Activated CD4-positive, alpha-beta memory T cell treated with anti-CD3 and anti-CD28 coated beads, Interleukin-2, amount 10 ng/mL, durations not matched to agents 7 days and 5 days (primary cell): ENCODE measurements around the gene AMDHD2. TPM values are rescaled to one million over a fixed set of nuclear protein-coding genes. Genes with fewer than 3 reads are reported as not detected.
"Not testable (repeated sequence)": the region's sequence is repeated elsewhere in the genome, so short reads cannot be mapped to it uniquely, and the experiment has no call there.

Experiments used
- CTCF ChIA-PET: fragments of 350-600 bp; sonication (Branson Sonifier 250); formaldehyde crosslinking; loops from one replicate; lab custom pipeline; 2021; ENCODE audit warnings: antibody characterized with exemption, inconsistent platforms; lab: Charles Lee
- POLR2A ChIA-PET: fragments of 350-600 bp; sonication (Branson Sonifier 250); formaldehyde crosslinking; loops from one replicate; lab custom pipeline; 2021; ENCODE audit warnings: antibody characterized with exemption; lab: Charles Lee
- DNase-seq: peaks from one replicate; pipeline ENCODE4 v3.0.0-alpha.2; 2020
- H3K27ac Mint-ChIP-seq: one replicate; pipeline ENCODE4 v1.8.0; 2021; ENCODE audit warnings: mild to moderate bottlenecking, mixed read lengths
- H3K27me3 Mint-ChIP-seq: one replicate; pipeline ENCODE4 v1.8.0; 2021; ENCODE audit warnings: mixed read lengths
- H3K36me3 Mint-ChIP-seq: one replicate; pipeline ENCODE4 v1.8.0; 2021; ENCODE audit warnings: low read depth, mixed read lengths
- H3K4me1 Mint-ChIP-seq: one replicate; pipeline ENCODE4 v1.8.0; 2021; ENCODE audit warnings: mixed read lengths
- H3K4me3 Mint-ChIP-seq: one replicate; pipeline ENCODE4 v1.8.0; 2021; ENCODE audit warnings: mild to moderate bottlenecking, mixed read lengths
- H3K9me3 Mint-ChIP-seq: one replicate; pipeline ENCODE4 v1.8.0; 2021; ENCODE audit warnings: mixed read lengths
- total RNA-seq, 2 experiments: library from RNA; stranded (reverse); gene quantifications; one replicate each; pipeline ENCODE4 v1.2.3, GENCODE V29; 2021

AMDHD2 gene
- total RNA-seq, 2 experiments from 2014 or later: 51.6 to 55.5 TPM

- Mint-ChIP-seq H3K27ac (no peak overlapping the region), H3K9me3 (no peaks in the 10 kb centered on the region), H3K4me3 (peak overlapping the region; percentile 62), H3K27me3 (peaks cover 16% of the 10 kb centered on the region), H3K4me1 (peaks cover 20% of the 10 kb centered on the region), H3K36me3 (no peaks in the 10 kb centered on the region)
- DNase-seq: peak; percentile 53
- CTCF ChIA-PET: interaction anchor here (0.7 to 1.5 kb wide), 7 partner anchors 11 to 245 kb away, joined by 3 to 6 read pairs (median 3); partner anchors contain the start of genes ATP6V0C and TEDC2
- POLR2A ChIA-PET: interaction anchor here (1.3 to 2.1 kb wide), 4 partner anchors 11 to 45 kb away, joined by 4 to 13 read pairs (median 6); partner anchors contain the start of genes AMDHD2 and TEDC2
Measured at GRCh38 chr16:2475413-2476344, 44.5 kb upstream of the AMDHD2 start.

- Mint-ChIP-seq H3K27me3 (peaks cover 15% of the 10 kb centered on the region), H3K36me3 (no peaks in the 10 kb centered on the region), H3K4me1 (peaks cover 20% of the 10 kb centered on the region), H3K9me3 (no peaks in the 10 kb centered on the region), H3K27ac (no peak overlapping the region), H3K4me3 (peak overlapping the region; percentile 56)
- DNase-seq: no peak
- CTCF ChIA-PET: interaction anchor here (1.5 kb wide), 1 partner anchor 25 kb away, joined by 4 read pairs; no protein-coding TSS in a partner anchor
- POLR2A ChIA-PET: interaction anchor here (1.0 kb wide), 1 partner anchor 56 kb away, joined by 3 read pairs; no protein-coding TSS in a partner anchor
Measured at GRCh38 chr16:2476345-2476720, 43.8 kb upstream of the AMDHD2 start.

- peak overlapping the region; percentile 56 for H3K4me3 Mint-ChIP-seq
- no peaks in the 10 kb centered on the region for H3K9me3 Mint-ChIP-seq
- CTCF ChIA-PET: interaction anchor here (1.5 kb wide), 1 partner anchor 24 kb away, joined by 4 read pairs; no protein-coding TSS in a partner anchor
- POLR2A ChIA-PET: interaction anchor here (1.0 kb wide), 1 partner anchor 56 kb away, joined by 3 read pairs; no protein-coding TSS in a partner anchor
- H3K36me3 Mint-ChIP-seq: no peaks in the 10 kb centered on the region
- no peak overlapping the region for H3K27ac Mint-ChIP-seq
- no peak for DNase-seq
- peaks cover 15% of the 10 kb centered on the region for H3K27me3 Mint-ChIP-seq
- peaks cover 20% of the 10 kb centered on the region for H3K4me1 Mint-ChIP-seq
Measured at GRCh38 chr16:2476741-2477140, 43.4 kb upstream of the AMDHD2 start.

GRCh38 chr16:2477327-2477726 is 42.8 kb upstream of the AMDHD2 start:
- DNase-seq: no peak
- Mint-ChIP-seq H3K36me3 (no peaks in the 10 kb centered on the region), H3K27me3 (peaks cover 10% of the 10 kb centered on the region), H3K27ac (no peak overlapping the region), H3K4me1 (peaks cover 20% of the 10 kb centered on the region), H3K9me3 (no peaks in the 10 kb centered on the region), H3K4me3 (no peak overlapping the region)
- ChIA-PET CTCF (interaction anchor here (0.5 to 1.5 kb wide), 2 partner anchors 24 to 1754 kb away, joined by 3 to 4 read pairs; no protein-coding TSS in a partner anchor), POLR2A (interaction anchor here (1.0 to 1.9 kb wide), 2 partner anchors 55 to 209 kb away, joined by 3 to 4 read pairs; partner anchors contain the start of gene RNPS1)

- Mint-ChIP-seq H3K4me3 (no peak overlapping the region), H3K27ac (no peak overlapping the region), H3K36me3 (no peaks in the 10 kb centered on the region), H3K4me1 (peaks cover 14% of the 10 kb centered on the region), H3K9me3 (no peaks in the 10 kb centered on the region), H3K27me3 (peaks cover 1% of the 10 kb centered on the region)
- ChIA-PET POLR2A (interaction anchor here (1.9 kb wide), 1 partner anchor 210 kb away, joined by 4 read pairs; the partner anchor contains the start of gene RNPS1), CTCF (no interaction called here)
- DNase-seq: no peak
Measured at GRCh38 chr16:2478279-2478678, 41.9 kb upstream of the AMDHD2 start.

GRCh38 chr16:2479996-2480395 is 40.2 kb upstream of the AMDHD2 start:
- H3K27ac Mint-ChIP-seq, H3K9me3 Mint-ChIP-seq, POLR2A ChIA-PET, H3K27me3 Mint-ChIP-seq, H3K36me3 Mint-ChIP-seq, CTCF ChIA-PET, H3K4me3 Mint-ChIP-seq, DNase-seq: not testable (repeated sequence)
- H3K4me1 Mint-ChIP-seq: peaks cover 12% of the 10 kb centered on the region

- no peaks in the 10 kb centered on the region for H3K9me3 Mint-ChIP-seq
- no peak overlapping the region for H3K27ac Mint-ChIP-seq
- peaks cover 10% of the 10 kb centered on the region for H3K4me1 Mint-ChIP-seq
- POLR2A ChIA-PET: no interaction called here
- CTCF ChIA-PET: no interaction called here
- H3K4me3 Mint-ChIP-seq: no peak overlapping the region
- no peak for DNase-seq
- no peaks in the 10 kb centered on the region for H3K27me3 Mint-ChIP-seq
- H3K36me3 Mint-ChIP-seq: no peaks in the 10 kb centered on the region
Measured at GRCh38 chr16:2480948-2481347, 39.2 kb upstream of the AMDHD2 start.

- H3K9me3 Mint-ChIP-seq: no peaks in the 10 kb centered on the region
- H3K27me3 Mint-ChIP-seq: no peaks in the 10 kb centered on the region
- DNase-seq: no peak
- ChIA-PET POLR2A (interaction anchor here (1.6 kb wide), 1 partner anchor 32 kb away, joined by 4 read pairs; the partner anchor contains the start of gene ATP6V0C), CTCF (no interaction called here)
- peaks cover 9% of the 10 kb centered on the region for H3K4me1 Mint-ChIP-seq
- no peak overlapping the region for H3K4me3 Mint-ChIP-seq
- no peak overlapping the region for H3K27ac Mint-ChIP-seq
- H3K36me3 Mint-ChIP-seq: no peaks in the 10 kb centered on the region
Measured at GRCh38 chr16:2481676-2482075, 38.5 kb upstream of the AMDHD2 start.

- no peak overlapping the region for H3K4me3 Mint-ChIP-seq
- no peak overlapping the region for H3K27ac Mint-ChIP-seq
- no peaks in the 10 kb centered on the region for H3K9me3 Mint-ChIP-seq
- no peak for DNase-seq
- no peaks in the 10 kb centered on the region for H3K36me3 Mint-ChIP-seq
- POLR2A ChIA-PET: interaction anchor here (1.6 kb wide), 1 partner anchor 31 kb away, joined by 4 read pairs; the partner anchor contains the start of gene ATP6V0C
- peaks cover 12% of the 10 kb centered on the region for H3K4me1 Mint-ChIP-seq
- CTCF ChIA-PET: no interaction called here
- H3K27me3 Mint-ChIP-seq: no peaks in the 10 kb centered on the region
Measured at GRCh38 chr16:2482249-2482648, 37.9 kb upstream of the AMDHD2 start.

- no peak overlapping the region for H3K27ac Mint-ChIP-seq
- POLR2A ChIA-PET: interaction anchor here (1.2 to 1.6 kb wide), 2 partner anchors 31 to 231 kb away, joined by 3 to 4 read pairs; partner anchors contain the start of genes ATP6V0C and ECI1
- H3K27me3 Mint-ChIP-seq: no peaks in the 10 kb centered on the region
- H3K9me3 Mint-ChIP-seq: no peaks in the 10 kb centered on the region
- no peak overlapping the region for H3K4me3 Mint-ChIP-seq
- no peak for DNase-seq
- no peaks in the 10 kb centered on the region for H3K36me3 Mint-ChIP-seq
- CTCF ChIA-PET: no interaction called here
- peaks cover 17% of the 10 kb centered on the region for H3K4me1 Mint-ChIP-seq
Measured at GRCh38 chr16:2482708-2483534, 37.2 kb upstream of the AMDHD2 start.

GRCh38 chr16:2483939-2484897 is 36.0 kb upstream of the AMDHD2 start:
- no peaks in the 10 kb centered on the region for H3K9me3 Mint-ChIP-seq
- H3K27ac Mint-ChIP-seq: no peak overlapping the region
- no peaks in the 10 kb centered on the region for H3K27me3 Mint-ChIP-seq
- no peak for DNase-seq
- H3K4me1 Mint-ChIP-seq: peaks cover 19% of the 10 kb centered on the region
- ChIA-PET CTCF (interaction anchor here (1.6 kb wide), 1 partner anchor 10 kb away, joined by 3 read pairs; the partner anchor contains the start of gene TBC1D24), POLR2A (interaction anchor here (1.2 kb wide), 1 partner anchor 232 kb away, joined by 3 read pairs; the partner anchor contains the start of gene ECI1)
- no peaks in the 10 kb centered on the region for H3K36me3 Mint-ChIP-seq
- H3K4me3 Mint-ChIP-seq: no peak overlapping the region
